Activated CD4-positive, alpha-beta T cell treated with anti-CD3 and anti-CD28 coated beads for 36 hours (primary cell): ENCODE data around the gene RSAD1. TPM values are rescaled to one million over a fixed set of nuclear protein-coding genes. Genes with fewer than 3 reads are reported as not detected.
A peak's percentile ranks its signal among the peaks of the same experiment; 100 is the strongest.
"Not testable (repeated sequence)": the region's sequence is repeated elsewhere in the genome, so short reads cannot be mapped to it uniquely, and the experiment has no call there.

Experiments
- ATAC-seq: fragments of 200-7000 bp; cut with Tn5 transposase; one replicate; pipeline ENCODE4 v1.10.0; 2021; ENCODE audit warnings: mild to moderate bottlenecking, moderate library complexity
- CTCF ChIA-PET: fragments of 350-600 bp; sonication (Branson Sonifier 250); formaldehyde crosslinking; loops from one replicate; lab custom pipeline; 2021; ENCODE audit warnings: antibody characterized with exemption; lab: Charles Lee
- POLR2A ChIA-PET: fragments of 350-600 bp; sonication (Branson Sonifier 250); formaldehyde crosslinking; loops from one replicate; lab custom pipeline; 2021; ENCODE audit warnings: antibody characterized with exemption, inconsistent platforms; lab: Charles Lee
- DNase-seq: peaks from one replicate; pipeline ENCODE4 v3.0.0-alpha.2; 2020
- H3K27ac Mint-ChIP-seq: one replicate; pipeline ENCODE4 v1.8.0; 2021; ENCODE audit warnings: mixed read lengths
- H3K27me3 Mint-ChIP-seq: one replicate; pipeline ENCODE4 v1.8.0; 2021; ENCODE audit warnings: mixed read lengths
- H3K36me3 Mint-ChIP-seq: one replicate; pipeline ENCODE4 v1.8.0; 2021; ENCODE audit warnings: low read depth, mixed read lengths
- H3K4me1 Mint-ChIP-seq: one replicate; pipeline ENCODE4 v1.8.0; 2021; ENCODE audit warnings: mixed read lengths
- H3K4me3 Mint-ChIP-seq: one replicate; pipeline ENCODE4 v1.8.0; 2021; ENCODE audit warnings: mild to moderate bottlenecking, moderate library complexity, mixed read lengths
- H3K9me3 Mint-ChIP-seq: one replicate; pipeline ENCODE4 v1.8.0; 2021; ENCODE audit warnings: low read depth, mixed read lengths
- intact Hi-C, 2 experiments: fragments of 100-400 bp; cut with DNase I in 1 of 2; cut with micrococcal nuclease in 1 of 2; formaldehyde crosslinking; loops; one replicate each; pipeline versions ENCODE4 v1.14.2 to v1.15.1; 2022 to 2024; cut with DNase I, micrococcal nuclease
- total RNA-seq, 2 experiments: library from RNA; stranded (reverse); gene quantifications; one replicate each; pipeline ENCODE4 v1.2.3, GENCODE V29; 2021

Gene RSAD1
- total RNA-seq, 2 experiments from 2014 or later = 21.5 to 29.0 TPM

DNA sequence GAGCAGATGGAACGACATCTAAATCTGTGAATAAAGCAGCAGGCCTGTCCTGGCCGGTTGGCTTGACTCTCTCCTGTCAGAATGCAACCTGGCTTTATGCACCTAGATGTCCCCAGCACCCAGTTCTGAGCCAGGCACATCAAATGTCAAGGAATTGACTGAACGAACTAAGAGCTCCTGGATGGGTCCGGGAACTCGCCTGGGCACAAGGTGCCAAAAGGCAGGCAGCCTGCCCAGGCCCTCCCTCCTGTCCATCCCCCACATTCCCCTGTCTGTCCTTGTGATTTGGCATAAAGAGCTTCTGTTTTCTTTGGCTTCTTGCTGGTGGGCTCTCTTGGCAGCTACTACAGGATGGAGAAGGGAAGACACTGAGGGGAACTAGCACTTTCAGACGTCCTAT is 4.1 kb upstream of the RSAD1 start:
- Mint-ChIP-seq H3K36me3 (no peaks in the 10 kb centered on the region), H3K27ac (no peak overlapping the region), H3K9me3 (no peaks in the 10 kb centered on the region), H3K27me3 (peaks cover 2% of the 10 kb centered on the region), H3K4me3 (no peak overlapping the region), H3K4me1 (peaks cover 7% of the 10 kb centered on the region)
- intact Hi-C loops = no loop called here
- DNase-seq (no peak), ATAC-seq (no peak)
- ChIA-PET POLR2A (no interaction called here), CTCF (interaction anchor here (0.6 to 1.2 kb wide), 5 partner anchors 8 to 293 kb away, joined by 3 to 6 read pairs (median 3); partner anchors contain the start of genes ANKRD40CL and LRRC59)

- intact Hi-C loops = loop anchor here in 1 of 2 experiments (5.0 kb wide), 1 partner anchor 103 kb away; the partner anchor contains the start of genes EME1 and MRPL27
- ChIA-PET CTCF (interaction anchor here (0.7 to 1.2 kb wide), 5 partner anchors 9 to 110 kb away, joined by 3 to 6 read pairs (median 3); partner anchors contain the start of gene LRRC59), POLR2A (no interaction called here)
These were observed 3.3 kb upstream of the RSAD1 start for GRCh38 chr17:50475362-50475761.

GRCh38 chr17:50475775-50476544 is 2.7 kb upstream of the RSAD1 start:
- intact Hi-C loops = loop anchor here in 1 of 2 experiments (5.0 kb wide), 1 partner anchor 104 kb away; the partner anchor contains the start of genes EME1 and MRPL27
- ATAC-seq, H3K4me3 Mint-ChIP-seq, H3K9me3 Mint-ChIP-seq, DNase-seq, H3K27me3 Mint-ChIP-seq, POLR2A ChIA-PET, H3K27ac Mint-ChIP-seq, H3K36me3 Mint-ChIP-seq: not testable (repeated sequence)
- peaks cover 19% of the 10 kb centered on the region for H3K4me1 Mint-ChIP-seq
- CTCF ChIA-PET = interaction anchor here (0.7 to 1.2 kb wide), 6 partner anchors 10 to 111 kb away, joined by 3 to 6 read pairs (median 3); partner anchors contain the start of gene LRRC59

More at GRCh38 chr17:50475362-50475761, 3.3 kb upstream of the RSAD1 start:
- peaks cover 3% of the 10 kb centered on the region for H3K36me3 Mint-ChIP-seq
- H3K27me3 Mint-ChIP-seq = peaks cover under 1% of the 10 kb centered on the region
- no peak for DNase-seq
- H3K27ac Mint-ChIP-seq = no peak overlapping the region
- peaks cover 15% of the 10 kb centered on the region for H3K4me1 Mint-ChIP-seq
- H3K9me3 Mint-ChIP-seq = no peaks in the 10 kb centered on the region
- no peak overlapping the region for H3K4me3 Mint-ChIP-seq
- ATAC-seq = no peak

DNA sequence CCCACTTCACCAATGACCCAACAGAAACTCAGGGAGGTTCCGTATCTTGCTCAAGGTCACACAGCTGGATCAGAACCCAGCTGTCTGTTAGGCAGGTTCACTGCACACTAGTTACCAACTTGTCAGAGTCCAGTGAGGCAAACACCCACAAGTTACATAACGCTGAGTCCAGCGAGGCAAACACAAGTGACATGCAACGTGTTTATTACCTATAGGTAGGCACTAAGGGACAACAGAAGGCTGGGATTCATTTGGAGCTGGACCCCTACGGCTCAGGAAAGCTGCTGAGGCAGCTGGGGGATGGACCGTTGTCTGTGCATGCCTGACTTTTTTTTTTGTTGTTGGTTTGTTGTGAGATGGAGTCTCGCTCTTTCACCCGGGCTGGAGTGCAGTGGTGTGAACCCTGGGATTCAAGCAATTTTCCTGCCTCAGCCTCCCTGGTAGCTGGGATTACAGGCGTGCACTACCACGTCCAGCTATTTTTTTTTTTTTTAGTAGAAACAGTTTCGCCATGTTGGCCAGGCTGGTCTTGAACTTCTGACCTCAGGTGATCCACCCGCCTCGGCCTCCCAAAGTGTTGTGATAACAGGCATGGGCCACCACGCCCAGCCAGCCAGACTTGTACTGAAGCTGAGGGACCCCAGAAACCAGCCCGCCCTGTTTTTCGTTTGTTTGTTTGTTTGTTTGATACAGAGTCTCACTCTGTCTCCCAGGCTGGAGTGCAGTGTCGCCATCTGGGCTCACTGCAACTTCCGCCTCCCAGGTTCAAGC is 1.9 kb upstream of the RSAD1 start:
- H3K4me3 Mint-ChIP-seq = no peak overlapping the region
- no peaks in the 10 kb centered on the region for H3K27me3 Mint-ChIP-seq
- no peaks in the 10 kb centered on the region for H3K9me3 Mint-ChIP-seq
- H3K4me1 Mint-ChIP-seq = peaks cover 19% of the 10 kb centered on the region
- ATAC-seq = no peak
- CTCF ChIA-PET = interaction anchor here (0.6 to 1.0 kb wide), 2 partner anchors 78 to 151 kb away, joined by 3 read pairs; no protein-coding TSS in a partner anchor
- intact Hi-C loops = loop anchor here in 1 of 2 experiments (5.0 kb wide), 1 partner anchor 104 kb away; the partner anchor contains the start of genes EME1 and MRPL27
- POLR2A ChIA-PET = no interaction called here
- no peak for DNase-seq
- H3K27ac Mint-ChIP-seq = no peak overlapping the region
- H3K36me3 Mint-ChIP-seq = peaks cover 4% of the 10 kb centered on the region

GRCh38 chr17:50477976-50478375 is 684 bp upstream of the RSAD1 start:
- DNase-seq (peak; percentile 16), ATAC-seq (no peak)
- H3K27me3 Mint-ChIP-seq = no peaks in the 10 kb centered on the region
- H3K4me3 Mint-ChIP-seq = peak overlapping the region; percentile 85
- POLR2A ChIA-PET = interaction anchor here (1.1 kb wide), 1 partner anchor 81 kb away, joined by 4 read pairs; the partner anchor contains the start of gene LRRC59
- H3K36me3 Mint-ChIP-seq = peaks cover 8% of the 10 kb centered on the region
- CTCF ChIA-PET = interaction anchor here (0.7 to 2.1 kb wide), 5 partner anchors 10 to 80 kb away, joined by 3 to 21 read pairs (median 3); partner anchors contain the start of gene LRRC59
- intact Hi-C loops = loop anchor here (1.0 to 5.0 kb wide), 12 partner anchors 31 to 278 kb away; partner anchors contain the start of genes EME1 (in 2 of the 2), MRPL27 (in 2 of the 2), ANKRD40 (in 1 of the 2) and LRRC59 (in 1 of the 2)
- H3K27ac Mint-ChIP-seq = peak overlapping the region; percentile 93
- H3K9me3 Mint-ChIP-seq = no peaks in the 10 kb centered on the region
- peaks cover 25% of the 10 kb centered on the region for H3K4me1 Mint-ChIP-seq

GRCh38 chr17:50479522-50480141 is 972 bp downstream of the RSAD1 start:
- intact Hi-C loops = loop anchor here (1.0 to 10.0 kb wide), 8 partner anchors 29 to 227 kb away; partner anchors contain the start of genes ANKRD40 (in 2 of the 2), ACSF2 (in 1 of the 2), EME1 (in 1 of the 2) and MRPL27 (in 1 of the 2)
- Mint-ChIP-seq H3K27ac (peak overlapping the region; percentile 74), H3K4me3 (peak overlapping the region; percentile 85), H3K27me3 (no peaks in the 10 kb centered on the region), H3K36me3 (peaks cover 9% of the 10 kb centered on the region), H3K9me3 (no peaks in the 10 kb centered on the region), H3K4me1 (peaks cover 25% of the 10 kb centered on the region)
- POLR2A ChIA-PET = interaction anchor here (0.7 kb wide), 1 partner anchor 677 kb away, joined by 3 read pairs; no protein-coding TSS in a partner anchor
- CTCF ChIA-PET = interaction anchor here (0.7 to 2.1 kb wide), 20 partner anchors 8 to 663 kb away, joined by 3 to 21 read pairs (median 4); partner anchors contain the start of genes CACNA1G and LRRC59
- ATAC-seq = peak; percentile 34
- peak; percentile 82 for DNase-seq

DNA sequence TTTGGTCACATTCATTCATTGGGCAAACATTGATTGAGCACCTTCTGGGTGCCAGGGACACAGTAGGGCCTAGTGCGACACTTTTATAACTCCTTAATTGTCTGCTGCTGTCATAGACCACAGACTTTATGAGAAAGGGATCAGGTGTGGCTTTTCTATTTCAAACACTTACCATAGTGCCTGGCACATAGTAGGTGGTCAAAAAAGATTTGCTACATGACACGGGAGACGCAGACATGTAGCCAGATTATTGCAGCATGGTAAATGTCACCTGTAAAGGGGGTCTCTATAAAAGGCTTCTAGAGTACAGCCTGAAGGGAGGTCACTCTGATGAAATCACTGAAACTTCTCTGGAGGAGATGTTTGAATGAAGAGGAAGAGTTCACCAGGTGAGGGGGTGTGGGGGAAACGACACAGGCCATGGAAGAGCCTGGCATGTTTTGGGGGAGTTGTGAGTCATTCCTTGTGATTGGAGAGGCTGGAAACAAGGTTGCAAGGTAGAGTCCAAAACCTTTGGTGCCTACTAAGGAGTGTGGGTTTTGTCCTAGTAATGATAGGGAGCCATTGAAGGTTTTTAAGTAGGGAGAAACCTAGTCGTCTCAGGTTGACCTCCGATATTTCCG is 1.6 kb downstream of the RSAD1 start:
- Mint-ChIP-seq H3K36me3 (peaks cover 14% of the 10 kb centered on the region), H3K4me3 (peak overlapping the region; percentile 85), H3K27ac (peak overlapping the region; percentile 25), H3K4me1 (peaks cover 25% of the 10 kb centered on the region), H3K27me3 (no peaks in the 10 kb centered on the region), H3K9me3 (no peaks in the 10 kb centered on the region)
- CTCF ChIA-PET = interaction anchor here (0.7 to 2.1 kb wide), 15 partner anchors 8 to 262 kb away, joined by 3 to 21 read pairs (median 5); partner anchors contain the start of genes CACNA1G and LRRC59
- DNase-seq (no peak), ATAC-seq (no peak)
- POLR2A ChIA-PET = no interaction called here
- intact Hi-C loops = loop anchor here (5.0 to 10.0 kb wide), 4 partner anchors 62 to 225 kb away; partner anchors contain the start of gene ANKRD40 (in 1 of the 2)

DNA sequence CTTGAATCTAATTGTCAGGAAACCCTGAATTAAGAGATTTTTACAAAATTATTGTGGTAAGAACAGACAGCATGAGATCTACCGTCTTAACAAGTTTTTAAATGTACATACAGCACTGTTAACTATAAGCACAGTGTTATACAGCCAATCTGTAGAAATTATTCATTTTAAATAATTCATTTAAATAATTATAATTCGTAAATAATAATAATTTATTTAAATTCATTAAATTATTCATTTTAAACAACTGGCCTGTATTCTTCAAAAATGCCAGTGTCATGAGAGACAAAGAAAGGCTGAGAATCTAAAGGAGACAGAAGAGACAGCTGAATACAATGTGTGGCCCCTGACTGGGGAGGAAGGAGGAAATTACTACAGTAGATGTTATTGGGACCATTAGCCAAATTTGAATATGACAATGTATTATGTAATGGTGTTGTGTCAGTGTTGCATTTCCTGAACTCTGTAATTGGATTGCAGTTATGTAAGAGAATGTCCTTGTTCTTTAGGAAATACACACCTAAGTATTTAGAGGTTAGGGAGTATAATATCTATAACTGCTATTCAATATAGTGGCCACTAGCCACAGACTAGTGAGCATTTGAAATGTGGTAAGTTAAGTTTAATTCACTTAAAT is 2.3 kb downstream of the RSAD1 start:
- ChIA-PET CTCF (interaction anchor here (0.7 to 1.4 kb wide), 3 partner anchors 55 to 119 kb away, joined by 3 to 5 read pairs (median 3); no protein-coding TSS in a partner anchor), POLR2A (no interaction called here)
- H3K27ac Mint-ChIP-seq = no peak overlapping the region
- DNase-seq = no peak
- H3K9me3 Mint-ChIP-seq = no peaks in the 10 kb centered on the region
- H3K4me1 Mint-ChIP-seq = peaks cover 25% of the 10 kb centered on the region
- peaks cover 18% of the 10 kb centered on the region for H3K36me3 Mint-ChIP-seq
- no peaks in the 10 kb centered on the region for H3K27me3 Mint-ChIP-seq
- no peak overlapping the region for H3K4me3 Mint-ChIP-seq
- intact Hi-C loops = loop anchor here (5.0 to 10.0 kb wide), 4 partner anchors 61 to 224 kb away; partner anchors contain the start of gene ANKRD40 (in 1 of the 2)
- ATAC-seq = no peak

GRCh38 chr17:50481648-50482047 is 3.0 kb downstream of the RSAD1 start:
- Mint-ChIP-seq H3K9me3 (no peaks in the 10 kb centered on the region), H3K36me3 (peaks cover 18% of the 10 kb centered on the region), H3K4me1 (peaks cover 25% of the 10 kb centered on the region), H3K27me3 (no peaks in the 10 kb centered on the region), H3K4me3 (no peak overlapping the region), H3K27ac (no peak overlapping the region)
- DNase-seq = no peak
- intact Hi-C loops = loop anchor here (1.0 to 10.0 kb wide), 9 partner anchors 17 to 223 kb away; partner anchors contain the start of genes ANKRD40 (in 1 of the 2), CACNA1G (in 1 of the 2) and SPATA20 (in 1 of the 2)
- no peak for ATAC-seq
- CTCF ChIA-PET = interaction anchor here (0.5 to 1.4 kb wide), 7 partner anchors 10 to 266 kb away, joined by 3 to 5 read pairs (median 3); no protein-coding TSS in a partner anchor
- POLR2A ChIA-PET = no interaction called here
